Vagina (tissue), 2 donors: ENCODE results near the gene OGN.

Source experiments
- CTCF ChIP-seq, 3 experiments: fragments of 450-650 bp in 2 of 3; fragments of 200-600 bp in 1 of 3; sonication (generic) in 1 of 3; IDR thresholded peaks; one replicate each; pipeline ENCODE4 v1.5.1; 2017 to 2019; ENCODE audit warnings: antibody characterized with exemption in 3 of 3, mild to moderate bottlenecking in 2 of 3, moderate library complexity in 2 of 3
- POLR2A ChIP-seq, 2 donors: fragments of 450-650 bp; IDR thresholded peaks; one replicate each; pipeline ENCODE4 v1.6.1; 2017; ENCODE audit warnings: antibody characterized with exemption in 2 of 2, mild to moderate bottlenecking in 2 of 2, moderate library complexity in 2 of 2

DNA sequence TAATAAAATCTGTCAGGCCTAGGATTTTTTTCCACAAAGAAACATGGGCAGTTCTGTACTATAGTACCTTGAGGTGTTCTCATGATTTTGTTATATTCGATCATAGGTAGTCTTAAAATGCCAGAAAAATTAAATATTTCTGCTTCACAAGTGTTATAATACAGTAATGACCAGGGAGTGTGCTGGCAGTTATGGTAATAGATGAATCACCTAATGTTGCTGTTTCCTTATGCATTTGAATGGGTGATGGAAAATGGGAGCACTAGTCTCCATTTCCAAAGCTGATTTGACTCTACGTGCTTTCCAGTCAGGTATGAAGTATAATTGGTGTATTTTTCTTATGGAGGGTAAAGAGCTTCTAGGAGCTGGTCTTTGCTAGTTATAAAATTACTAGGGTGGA lies 23.8 kb downstream of the OGN start:
- no peak for TF ChIP-seq CTCF (IDR thresholded peaks at IDR 0.05)
- no peak for TF ChIP-seq POLR2A (IDR thresholded peaks at IDR 0.05)
